ENCODE measurements around the gene PTPRD. TPM values are rescaled to one million over a fixed set of nuclear protein-coding genes. Genes with fewer than 3 reads are reported as not detected.

Gene PTPRD
- total and polyA plus RNA-seq, 7 experiments from 2014 or later: 0.71 TPM; not detected in 6

DNA sequence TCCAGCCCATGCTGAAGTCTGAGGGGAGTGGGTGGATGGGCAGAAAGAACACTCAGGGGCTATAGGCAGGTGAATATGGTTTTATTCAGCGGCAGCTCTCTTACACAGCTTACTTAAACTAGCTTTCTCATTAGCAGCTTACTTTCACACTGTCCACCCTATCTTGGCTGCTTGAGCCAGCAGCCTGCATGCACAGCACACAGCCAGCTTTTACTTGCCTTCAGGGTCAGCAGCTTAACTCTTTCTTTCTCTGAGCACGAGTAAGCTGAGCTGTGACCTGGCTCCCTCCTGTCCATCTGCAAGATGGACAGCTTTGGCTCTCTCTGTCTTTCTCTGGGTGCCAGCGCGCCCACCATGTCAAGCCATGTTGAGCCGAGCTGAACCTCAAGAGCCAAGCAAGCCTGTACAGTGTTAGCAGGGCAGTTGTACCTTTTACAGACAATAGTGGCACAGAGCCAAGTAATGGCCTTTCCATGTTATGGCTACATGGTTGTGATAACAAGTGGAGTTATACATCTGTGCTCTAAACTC lies 1054.9 kb downstream of the PTPRD start:
- intact Hi-C loops (cut with micrococcal nuclease): no loop called here
- no peaks in the 10 kb centered on the region for H3K4me1 Mint-ChIP-seq
- H3K4me3 ChIP-seq (ENCODE audit: low read length): no peak overlapping the region
- H3K27me3 Mint-ChIP-seq: no peaks in the 10 kb centered on the region
- ChIA-PET POLR2A (no interaction called here), CTCF (no interaction called here)
- DNase-seq (no peak), ATAC-seq (no peak)
- H3K27me3 ChIP-seq (ENCODE audit: control insufficient read depth in 2 of 2, insufficient read depth in 2 of 2, low read length in 2 of 2): no peaks in the 10 kb centered on the region
- H3K27ac Mint-ChIP-seq: no peak overlapping the region
- no peaks in the 10 kb centered on the region for H3K9me3 ChIP-seq (ENCODE audit: control insufficient read depth in 2 of 3, low read length in 3 of 3)
- no peak overlapping the region for H3K27ac ChIP-seq (ENCODE audit: low read depth, low read length)
- peaks cover 0 to 13% (median 0%) of the 10 kb centered on the region in 11 donors for H3K9me3 Mint-ChIP-seq
- no peaks in the 10 kb centered on the region for H3K36me3 Mint-ChIP-seq
- no peaks in the 10 kb centered on the region for H3K4me1 ChIP-seq (ENCODE audit: control insufficient read depth in 2 of 2, insufficient read depth in 2 of 2, low read length in 2 of 2)
- no peak overlapping the region for H3K4me3 Mint-ChIP-seq
- H3K36me3 ChIP-seq (ENCODE audit: control insufficient read depth in 2 of 3, insufficient read depth in 3 of 3, low read length in 3 of 3): no peaks in the 10 kb centered on the region

DNA sequence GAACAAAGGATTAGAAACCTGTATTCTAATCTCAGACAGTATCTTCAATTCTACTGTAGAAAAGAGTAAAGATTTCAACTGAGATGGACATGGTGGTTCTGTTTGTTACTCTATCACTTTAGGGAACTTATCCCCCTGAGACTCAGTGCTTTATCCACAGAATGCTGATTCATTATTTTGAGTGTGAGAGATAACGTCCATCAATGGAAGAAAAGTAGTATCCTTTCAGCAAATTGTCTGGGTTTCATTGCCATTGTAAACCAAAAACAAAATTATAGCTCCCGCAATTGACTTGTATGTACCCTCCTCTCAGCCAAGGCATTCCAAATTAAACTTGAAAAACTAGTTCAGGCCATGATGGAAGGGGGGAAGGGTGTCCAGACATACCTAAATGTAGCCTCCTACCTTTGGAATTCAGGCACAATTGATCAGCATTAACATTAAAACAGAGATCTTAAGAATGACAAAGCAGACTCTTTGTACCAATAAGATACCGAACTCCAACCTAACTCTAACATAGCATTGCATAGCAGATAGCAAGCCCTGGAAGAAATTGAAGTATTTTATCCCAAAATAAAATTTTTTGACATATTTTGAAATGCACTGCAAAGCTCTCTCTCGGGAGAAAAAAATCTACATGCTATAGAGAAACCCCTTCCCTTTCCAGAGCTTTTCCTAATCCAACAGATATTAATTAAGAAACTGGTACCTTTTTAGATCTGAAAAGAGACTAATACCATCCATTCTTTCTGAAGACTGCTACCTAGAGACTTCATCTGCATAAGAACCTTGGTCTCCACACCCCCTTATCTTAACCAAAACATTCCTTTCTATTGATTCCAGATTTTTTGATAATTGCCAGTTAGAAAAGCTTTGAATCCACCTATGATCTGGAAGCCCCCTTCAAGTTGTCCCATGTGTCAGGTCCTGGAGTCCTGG lies 1055.7 kb downstream of the PTPRD start:
- ATAC-seq: no peak
- intact Hi-C loops (cut with micrococcal nuclease): no loop called here
- no peak overlapping the region for H3K27ac ChIP-seq (ENCODE audit: low read depth, low read length)
- no peaks in the 10 kb centered on the region for H3K9me3 ChIP-seq (ENCODE audit: control insufficient read depth in 2 of 3, low read length in 3 of 3)
- Mint-ChIP-seq H3K36me3 (no peaks in the 10 kb centered on the region), H3K27ac (no peak overlapping the region), H3K4me1 (no peaks in the 10 kb centered on the region), H3K27me3 (no peaks in the 10 kb centered on the region), H3K9me3 (peaks cover 0 to 7% (median 0%) of the 10 kb centered on the region in 11 donors), H3K4me3 (no peak overlapping the region)
- no peaks in the 10 kb centered on the region for H3K36me3 ChIP-seq (ENCODE audit: control insufficient read depth in 2 of 3, insufficient read depth in 3 of 3, low read length in 3 of 3)
- POLR2A ChIA-PET: no interaction called here
- CTCF ChIA-PET: no interaction called here
- no peaks in the 10 kb centered on the region for H3K27me3 ChIP-seq (ENCODE audit: control insufficient read depth in 2 of 2, insufficient read depth in 2 of 2, low read length in 2 of 2)
- DNase-seq: no peak
- no peaks in the 10 kb centered on the region for H3K4me1 ChIP-seq (ENCODE audit: control insufficient read depth in 2 of 2, insufficient read depth in 2 of 2, low read length in 2 of 2)
- no peak overlapping the region for H3K4me3 ChIP-seq (ENCODE audit: low read length)

DNA sequence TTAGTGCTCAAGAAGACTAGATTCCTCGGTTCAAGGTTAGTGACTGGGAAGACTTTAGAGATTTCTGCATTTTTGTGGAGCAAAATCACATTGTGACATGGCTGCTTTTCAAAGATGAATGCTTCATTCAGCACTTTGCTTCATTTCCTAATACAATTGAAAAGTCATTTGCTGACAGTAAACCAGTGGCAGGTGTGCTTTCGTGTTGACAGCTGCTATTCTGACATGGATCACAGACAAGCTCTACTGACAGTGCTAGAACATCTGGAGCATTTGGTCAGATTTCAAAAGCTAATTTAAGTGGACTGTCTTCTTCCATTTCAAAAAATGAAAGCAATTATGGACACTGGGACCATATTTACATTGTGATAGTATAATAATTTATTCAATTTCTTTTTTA lies 1060.1 kb downstream of the PTPRD start:
- H3K36me3 ChIP-seq (ENCODE audit: control insufficient read depth in 2 of 3, insufficient read depth in 3 of 3, low read length in 3 of 3): no peaks in the 10 kb centered on the region
- ChIA-PET CTCF (no interaction called here), POLR2A (interaction anchor here (0.6 to 0.7 kb wide), 2 partner anchors 27 to 926 kb away, joined by 3 to 4 read pairs; no protein-coding TSS in a partner anchor)
- H3K27ac Mint-ChIP-seq: no peak overlapping the region
- no peaks in the 10 kb centered on the region for H3K4me1 ChIP-seq (ENCODE audit: control insufficient read depth in 2 of 2, insufficient read depth in 2 of 2, low read length in 2 of 2)
- no peaks in the 10 kb centered on the region for H3K4me1 Mint-ChIP-seq
- no peak overlapping the region for H3K4me3 ChIP-seq (ENCODE audit: low read length)
- no peaks in the 10 kb centered on the region for H3K36me3 Mint-ChIP-seq
- DNase-seq (no peak), ATAC-seq (no peak)
- peaks cover 0 to 2% (median 0%) of the 10 kb centered on the region in 11 donors for H3K9me3 Mint-ChIP-seq
- H3K4me3 Mint-ChIP-seq: no peak overlapping the region
- no peak overlapping the region for H3K27ac ChIP-seq (ENCODE audit: low read depth, low read length)
- H3K27me3 Mint-ChIP-seq: no peaks in the 10 kb centered on the region
- H3K27me3 ChIP-seq (ENCODE audit: control insufficient read depth in 2 of 2, insufficient read depth in 2 of 2, low read length in 2 of 2): no peaks in the 10 kb centered on the region
- intact Hi-C loops (cut with micrococcal nuclease): no loop called here
- no peaks in the 10 kb centered on the region for H3K9me3 ChIP-seq (ENCODE audit: control insufficient read depth in 2 of 3, low read length in 3 of 3)

DNA sequence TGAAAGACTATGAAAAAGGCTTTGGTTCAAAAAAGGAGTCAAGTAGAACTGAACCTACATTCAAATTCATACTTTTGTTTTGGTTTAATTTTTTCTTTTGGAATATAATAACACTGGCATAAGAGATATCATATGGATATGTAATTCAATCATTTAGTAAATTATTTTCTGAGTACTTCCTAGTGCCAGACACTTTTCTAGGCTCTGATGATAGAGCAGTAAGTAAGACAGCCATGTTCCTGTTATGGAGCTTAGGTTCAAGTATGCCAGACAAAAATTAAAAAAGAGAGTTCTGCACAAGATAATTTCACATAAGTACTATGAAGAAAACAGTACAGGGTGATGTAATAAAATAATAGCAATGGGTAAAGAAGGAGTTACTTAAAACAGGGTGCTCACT lies 1074.0 kb downstream of the PTPRD start:
- H3K27ac Mint-ChIP-seq: no peak overlapping the region
- no peaks in the 10 kb centered on the region for H3K27me3 Mint-ChIP-seq
- H3K36me3 Mint-ChIP-seq: no peaks in the 10 kb centered on the region
- ChIA-PET CTCF (no interaction called here), POLR2A (no interaction called here)
- Histone ChIP-seq H3K4me1 (ENCODE audit: control insufficient read depth in 2 of 2, insufficient read depth in 2 of 2, low read length in 2 of 2) (no peaks in the 10 kb centered on the region), H3K4me3 (ENCODE audit: low read length) (no peak overlapping the region), H3K9me3 (ENCODE audit: control insufficient read depth in 2 of 3, low read length in 3 of 3) (no peaks in the 10 kb centered on the region), H3K36me3 (ENCODE audit: control insufficient read depth in 2 of 3, insufficient read depth in 3 of 3, low read length in 3 of 3) (no peaks in the 10 kb centered on the region), H3K27me3 (ENCODE audit: control insufficient read depth in 2 of 2, insufficient read depth in 2 of 2, low read length in 2 of 2) (no peaks in the 10 kb centered on the region), H3K27ac (ENCODE audit: low read depth, low read length) (no peak overlapping the region)
- peaks cover 0 to 2% (median 0%) of the 10 kb centered on the region in 7 donors for H3K4me1 Mint-ChIP-seq
- DNase-seq (no peak), ATAC-seq (no peak)
- intact Hi-C loops (cut with micrococcal nuclease): no loop called here
- H3K9me3 Mint-ChIP-seq: peaks cover 0 to 17% (median 4%) of the 10 kb centered on the region in 11 donors
- no peak overlapping the region for H3K4me3 Mint-ChIP-seq

DNA sequence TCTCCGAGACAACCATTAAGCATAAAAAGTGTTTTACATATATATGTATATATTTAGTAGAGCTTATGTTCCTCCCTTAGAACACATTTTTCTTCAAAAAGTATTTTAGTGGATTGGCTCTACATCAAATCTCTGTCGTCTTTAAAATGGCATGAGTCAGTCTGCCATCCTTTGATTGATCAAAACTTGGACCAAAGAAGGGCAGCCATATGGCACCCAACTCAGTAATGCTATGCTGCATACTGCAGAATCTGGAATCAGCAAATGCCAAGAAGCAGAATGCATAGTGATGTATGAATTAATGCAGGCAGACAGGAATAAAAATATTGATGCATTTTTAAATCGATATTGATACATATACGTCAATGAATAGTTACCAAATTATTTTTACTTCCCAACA lies 1074.4 kb downstream of the PTPRD start:
- DNase-seq (no peak), ATAC-seq (no peak)
- H3K4me3 ChIP-seq (ENCODE audit: low read length): no peak overlapping the region
- no peak overlapping the region for H3K27ac ChIP-seq (ENCODE audit: low read depth, low read length)
- Mint-ChIP-seq H3K36me3 (no peaks in the 10 kb centered on the region), H3K4me3 (no peak overlapping the region), H3K4me1 (peaks cover 0 to 2% (median 0%) of the 10 kb centered on the region in 7 donors), H3K27ac (no peak overlapping the region), H3K27me3 (no peaks in the 10 kb centered on the region), H3K9me3 (peaks cover 0 to 17% (median 4%) of the 10 kb centered on the region in 11 donors)
- no peaks in the 10 kb centered on the region for H3K9me3 ChIP-seq (ENCODE audit: control insufficient read depth in 2 of 3, low read length in 3 of 3)
- ChIA-PET POLR2A (no interaction called here), CTCF (no interaction called here)
- no peaks in the 10 kb centered on the region for H3K36me3 ChIP-seq (ENCODE audit: control insufficient read depth in 2 of 3, insufficient read depth in 3 of 3, low read length in 3 of 3)
- no peaks in the 10 kb centered on the region for H3K4me1 ChIP-seq (ENCODE audit: control insufficient read depth in 2 of 2, insufficient read depth in 2 of 2, low read length in 2 of 2)
- intact Hi-C loops (cut with micrococcal nuclease): no loop called here
- no peaks in the 10 kb centered on the region for H3K27me3 ChIP-seq (ENCODE audit: control insufficient read depth in 2 of 2, insufficient read depth in 2 of 2, low read length in 2 of 2)

DNA sequence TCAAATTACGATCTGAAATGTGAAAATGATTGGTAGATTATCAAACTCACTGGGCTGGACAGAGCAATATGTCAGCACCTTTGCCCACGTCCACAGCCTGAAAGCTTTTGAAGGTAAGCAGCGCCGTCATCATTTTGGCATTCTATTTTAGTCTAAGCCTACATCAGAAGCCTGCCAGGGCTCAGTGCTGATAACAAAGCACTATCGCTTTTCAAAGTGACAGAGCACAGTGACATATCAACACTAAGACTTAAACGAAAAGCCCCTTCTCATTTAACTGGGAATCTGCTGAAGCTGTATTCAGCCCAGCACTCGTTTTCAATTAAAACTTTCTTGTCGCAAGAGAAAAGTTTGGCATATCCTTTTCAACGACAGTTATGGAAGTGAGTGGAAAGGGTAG lies 1076.3 kb downstream of the PTPRD start:
- H3K4me1 ChIP-seq (ENCODE audit: control insufficient read depth in 2 of 2, insufficient read depth in 2 of 2, low read length in 2 of 2): no peaks in the 10 kb centered on the region
- POLR2A ChIA-PET: no interaction called here
- no peaks in the 10 kb centered on the region for H3K36me3 ChIP-seq (ENCODE audit: control insufficient read depth in 2 of 3, insufficient read depth in 3 of 3, low read length in 3 of 3)
- Mint-ChIP-seq H3K9me3 (peaks cover 0 to 12% (median 1%) of the 10 kb centered on the region in 11 donors), H3K4me3 (no peak overlapping the region), H3K36me3 (no peaks in the 10 kb centered on the region), H3K27me3 (no peaks in the 10 kb centered on the region), H3K4me1 (peaks cover 0 to 2% (median 0%) of the 10 kb centered on the region in 7 donors), H3K27ac (no peak overlapping the region)
- ATAC-seq: no peak
- intact Hi-C loops (cut with micrococcal nuclease): no loop called here
- no peak overlapping the region for H3K4me3 ChIP-seq (ENCODE audit: low read length)
- no peak for DNase-seq
- H3K9me3 ChIP-seq (ENCODE audit: control insufficient read depth in 2 of 3, low read length in 3 of 3): no peaks in the 10 kb centered on the region
- H3K27me3 ChIP-seq (ENCODE audit: control insufficient read depth in 2 of 2, insufficient read depth in 2 of 2, low read length in 2 of 2): no peaks in the 10 kb centered on the region
- CTCF ChIA-PET: no interaction called here
- H3K27ac ChIP-seq (ENCODE audit: low read depth, low read length): no peak overlapping the region
